ENCODE measurements around the gene ERO1A.

Gene ERO1A

GRCh38 chr14:52724360-52724644 is 28.9 kb upstream of the ERO1A start:
- Histone ChIP-seq H4K20me1 (ENCODE audit: control insufficient read depth, insufficient read depth, low read depth, low read length) (0 out of 2 replicates have a peak, but pooled peaks cover 3% of the 10 kb centered on the region), H3K9me3 (ENCODE audit: control insufficient read depth, insufficient read depth, low read length) (no peaks in the 10 kb centered on the region), H3K79me2 (ENCODE audit: control insufficient read depth, low read length) (peaks cover 16% of the 10 kb centered on the region), H3K36me3 (ENCODE audit: control insufficient read depth, low read length) (peaks cover 80% of the 10 kb centered on the region), H3K4me3 (ENCODE audit: low read length) (no peak overlapping the region), H3K27ac (ENCODE audit: low read depth, low read length) (no peak overlapping the region), H3K4me2 (ENCODE audit: low read length) (no peak overlapping the region), H3K4me1 (ENCODE audit: control insufficient read depth, low read length) (peaks cover 34% of the 10 kb centered on the region), H3F3A (ENCODE audit: control insufficient read depth, insufficient read depth) (peaks cover 14% of the 10 kb centered on the region), H3K27me3 (ENCODE audit: control insufficient read depth, low read length) (no peaks in the 10 kb centered on the region), H3K9me2 (replicated peaks; ENCODE audit: control insufficient read depth, low read length) (no peaks in the 10 kb centered on the region)
- TF ChIP-seq EZH2phosphoT487 (IDR thresholded peaks at IDR 0.05; ENCODE audit: borderline replicate concordance, low read length) (no peak), CTCF (IDR thresholded peaks at IDR 0.05; ENCODE audit: low read depth, low read length, poor library complexity, severe bottlenecking) (no peak)

- peaks cover 83% of the 10 kb centered on the region for H3K36me3 ChIP-seq (ENCODE audit: control insufficient read depth, low read length)
- H3F3A ChIP-seq (ENCODE audit: control insufficient read depth, insufficient read depth) = peaks cover 14% of the 10 kb centered on the region
- TF ChIP-seq EZH2phosphoT487 (IDR thresholded peaks at IDR 0.05; ENCODE audit: borderline replicate concordance, low read length) (no peak), CTCF (IDR thresholded peaks at IDR 0.05; ENCODE audit: low read depth, low read length, poor library complexity, severe bottlenecking) (no peak)
- H3K27me3 ChIP-seq (ENCODE audit: control insufficient read depth, low read length) = no peaks in the 10 kb centered on the region
- H3K4me1 ChIP-seq (ENCODE audit: control insufficient read depth, low read length) = peaks cover 34% of the 10 kb centered on the region
- H4K20me1 ChIP-seq (ENCODE audit: control insufficient read depth, insufficient read depth, low read depth, low read length) = 0 out of 2 replicates have a peak, but pooled peaks cover 3% of the 10 kb centered on the region
- peak overlapping the region; percentile 38 for H3K4me3 ChIP-seq (ENCODE audit: low read length)
- H3K9me3 ChIP-seq (ENCODE audit: control insufficient read depth, insufficient read depth, low read length) = no peaks in the 10 kb centered on the region
- peak overlapping the region; percentile 18; the same call in 1 of the 2 replicates for H3K27ac ChIP-seq (ENCODE audit: low read depth, low read length)
- no peaks in the 10 kb centered on the region for H3K9me2 ChIP-seq (replicated peaks; ENCODE audit: control insufficient read depth, low read length)
- H3K4me2 ChIP-seq (ENCODE audit: low read length) = peak overlapping the region; percentile 59
- H3K79me2 ChIP-seq (ENCODE audit: control insufficient read depth, low read length) = peaks cover 16% of the 10 kb centered on the region
Measured at GRCh38 chr14:52723514-52724359, 28.4 kb upstream of the ERO1A start.

- Histone ChIP-seq H3K4me1 (ENCODE audit: control insufficient read depth, low read length) (peaks cover under 1% of the 10 kb centered on the region; the same call in 1 of the 2 replicates), H3K27ac (ENCODE audit: low read depth, low read length) (no peak overlapping the region), H3K4me3 (ENCODE audit: low read length) (no peak overlapping the region), H3K4me2 (ENCODE audit: low read length) (no peak overlapping the region), H3K9me3 (ENCODE audit: control insufficient read depth, insufficient read depth, low read length) (no peaks in the 10 kb centered on the region), H3K9me2 (replicated peaks; ENCODE audit: control insufficient read depth, low read length) (no peaks in the 10 kb centered on the region), H3K36me3 (ENCODE audit: control insufficient read depth, low read length) (peaks cover 92% of the 10 kb centered on the region), H3F3A (ENCODE audit: control insufficient read depth, insufficient read depth) (no peaks in the 10 kb centered on the region), H3K27me3 (ENCODE audit: control insufficient read depth, low read length) (no peaks in the 10 kb centered on the region), H4K20me1 (ENCODE audit: control insufficient read depth, insufficient read depth, low read depth, low read length) (no peaks in the 10 kb centered on the region), H3K79me2 (ENCODE audit: control insufficient read depth, low read length) (peaks cover 5% of the 10 kb centered on the region)
- TF ChIP-seq CTCF (IDR thresholded peaks at IDR 0.05; ENCODE audit: low read depth, low read length, poor library complexity, severe bottlenecking) (no peak), EZH2phosphoT487 (IDR thresholded peaks at IDR 0.05; ENCODE audit: borderline replicate concordance, low read length) (no peak)
Measured at GRCh38 chr14:52716155-52716554, 20.8 kb upstream of the ERO1A start.

Data from DOHH2 (cell line).